Heart right ventricle (tissue), 16 donors: ENCODE data around the gene TRIM13. TPM values are rescaled to one million over a fixed set of nuclear protein-coding genes. Genes with fewer than 3 reads are reported as not detected.

Experiments used
- ATAC-seq, 8 donors: fragments of 200-7000 bp; cut with Tn5 transposase; one replicate each; pipeline ENCODE4 v1.9.1; 2020; ENCODE audit warnings: mild to moderate bottlenecking in 8 of 8, moderate library complexity in 8 of 8, moderate number of reproducible peaks in 1 of 8
- DNase-seq, 2 donors: peaks; one replicate each; pipeline ENCODE4 v3.0.0-alpha.2; 2020
- H3K27ac ChIP-seq, 10 donors: fragments of 200-600 bp; sonication (generic) in 2 of 10; one replicate each; pipeline versions ENCODE4 v1.5.0 to v1.8.0; 2020 to 2022; ENCODE audit warnings: mild to moderate bottlenecking in 3 of 10
- H3K27me3 ChIP-seq, 7 donors: fragments of 200-600 bp; one replicate each; pipeline ENCODE4 v1.8.0; 2021 to 2022; ENCODE audit warnings: mild to moderate bottlenecking in 2 of 7
- H3K36me3 ChIP-seq, 9 donors: fragments of 200-600 bp; sonication (generic) in 1 of 9; one replicate each; pipeline versions ENCODE4 v1.5.0 to v1.8.0; 2020 to 2022; ENCODE audit warnings: mild to moderate bottlenecking in 2 of 9
- H3K4me1 ChIP-seq, 9 donors: fragments of 200-600 bp; sonication (generic) in 1 of 9; one replicate each; pipeline versions ENCODE4 v1.5.0 to v1.8.0; 2020 to 2022; ENCODE audit warnings: mild to moderate bottlenecking in 4 of 9
- H3K4me3 ChIP-seq, 10 donors: fragments of 200-600 bp; sonication (generic) in 2 of 10; one replicate each; pipeline versions ENCODE4 v1.5.0 to v1.8.0; 2020 to 2022; ENCODE audit warnings: mild to moderate bottlenecking in 7 of 10, moderate library complexity in 2 of 10
- H3K9me3 ChIP-seq, 11 donors: fragments of 200-600 bp in 10 of 11; sonication (generic) in 2 of 11; one replicate each; pipeline versions ENCODE4 v1.5.0 to v1.8.0; 2013 to 2022; ENCODE audit warnings: mild to moderate bottlenecking in 2 of 11, control low read depth in 1 of 11, moderate library complexity in 1 of 11
- CTCF ChIP-seq, 9 donors: fragments of 200-600 bp; sonication (generic) in 2 of 9; IDR thresholded peaks; one replicate each; pipeline versions ENCODE4 v1.5.0 to v1.8.0; 2021 to 2022; ENCODE audit warnings: antibody characterized with exemption in 9 of 9, mild to moderate bottlenecking in 5 of 9, moderate library complexity in 1 of 9
- WGBS, 2 donors: extraction: QIAGEN DNeasy Blood & Tissue Kit; methylation state at CpG; one replicate each; pipeline ENCODE4 v1.1.7; 2013; ENCODE audit warnings: inconsistent platforms in 1 of 2; 5-methylcytosine and 5-hydroxymethylcytosine counted together
- intact Hi-C, 10 donors: fragments of 100-400 bp; cut with DNase I; formaldehyde crosslinking; loops; one replicate each; pipeline versions ENCODE4 v1.11.1 to v1.14.2; 2022
- polyA plus RNA-seq, 2 donors: library from polyadenylated mRNA; stranded (reverse); fragments of 200-250 nt; gene quantifications; one replicate each; pipeline ENCODE4 v1.2.3, GENCODE V29; 2013
- total RNA-seq, 10 donors: library from RNA; stranded (reverse); fragmentation: NEBNext Ultra II Directional in 3 of 10; extraction: Animal tissue kit (Norgen Biotek cat#: 25700) in 3 of 10; gene quantifications; one replicate each; pipeline versions ENCODE4 v1.2.1 to v1.2.4, GENCODE V29; 2021 to 2023
- donor health status: Arrhythmogenic right ventricular cardiomyopathy.
- donor health status: ischemic (EF 13 %, LVEDD 7.1; RV severe dilation, severe dysfunction).
- donor health status: healthy with polysubstance abuse.
- donor health status: DM: no; HTN: yes; CAD: no.
- donor health status: DM: no; HTN: no; CAD: no.
- donor health status: ischemic (EF 25% LVEDD 6.9; RV normal size, moderate dysfunction).
- donor health status: ischemic (EF 25% LVEDD 5.7; RV mildly dilated, moderate dysfunction).
- donor health status: healthy.
- donor health status: DM: yes; HTN: yes; CAD: no.
- donor health status: Ischemic cardiomyopathy.
- donor health status: ischemic (EF 35%, LVEDD 5.7; RV mildly dilated, moderate dysfunction).
- donor health status: nonischemic (EF 11% LVEDD 7.7; RV severe dilation, severe dysfunction).
- donor health status: DM: yes; HTN: yes; CAD: no.
- donor health status: PGD.
- donor health status: ischemic (EF 29% LVEDD 5.4; RV normal size, mild dysfunction).
- donor health status: nonischemic (EF 23%, LVEDD 6.1; RV moderate dilation, normal function).

Gene TRIM13
- total and polyA plus RNA-seq, 12 donors: 9.7 to 26.9 (median 19.1) TPM

- H3K27me3 ChIP-seq: no peaks in the 10 kb centered on the region
- WGBS, 2 donors: 83 to 87% methylated on average over 2 of the region's 2 CpGs
- TF ChIP-seq CTCF (IDR thresholded peaks at IDR 0.05): no peak
- intact Hi-C loops: no loop called here
- H3K4me1 ChIP-seq: peaks cover 0 to 6% (median 0%) of the 10 kb centered on the region in 9 donors
- no peak overlapping the region for H3K27ac ChIP-seq
- peak in 3 of 8 donors; percentile 39 to 76 (median 47) for ATAC-seq
- peaks cover 0 to 12% (median 0%) of the 10 kb centered on the region in 11 donors for H3K9me3 ChIP-seq
- no peak for DNase-seq
- no peak overlapping the region for H3K4me3 ChIP-seq
- peaks cover 0 to 7% (median 0%) of the 10 kb centered on the region in 9 donors for H3K36me3 ChIP-seq
Measured at GRCh38 chr13:49954674-49955455, 42.0 kb upstream of the TRIM13 start.

GRCh38 chr13:49956131-49956530 lies 40.7 kb upstream of the TRIM13 start:
- WGBS, 2 donors: 83 to 85% methylated on average over 3 of the region's 3 CpGs
- no peak for ATAC-seq
- no peak overlapping the region for H3K27ac ChIP-seq
- H3K9me3 ChIP-seq: peaks cover 0 to 15% (median 0%) of the 10 kb centered on the region in 11 donors
- no peaks in the 10 kb centered on the region for H3K27me3 ChIP-seq
- no peak for TF ChIP-seq CTCF (IDR thresholded peaks at IDR 0.05)
- H3K4me3 ChIP-seq: no peak overlapping the region
- H3K36me3 ChIP-seq: peaks cover 0 to 8% (median 0%) of the 10 kb centered on the region in 9 donors
- intact Hi-C loops: no loop called here
- H3K4me1 ChIP-seq: peaks cover 0 to 6% (median 0%) of the 10 kb centered on the region in 9 donors
- DNase-seq: no peak

GRCh38 chr13:49958321-49958720 lies 38.5 kb upstream of the TRIM13 start:
- ATAC-seq: no peak
- intact Hi-C loops: no loop called here
- Histone ChIP-seq H3K27me3 (no peaks in the 10 kb centered on the region), H3K4me1 (peaks cover 0 to 6% (median 0%) of the 10 kb centered on the region in 9 donors), H3K4me3 (no peak overlapping the region), H3K27ac (no peak overlapping the region), H3K36me3 (peaks cover 0 to 27% (median 0%) of the 10 kb centered on the region in 9 donors), H3K9me3 (peaks cover 0 to 34% (median 16%) of the 10 kb centered on the region in 11 donors)
- no peak for DNase-seq
- 94 to 96% methylated on average over 3 of the region's 3 CpGs for WGBS, 2 donors
- no peak for TF ChIP-seq CTCF (IDR thresholded peaks at IDR 0.05)

GRCh38 chr13:49967456-49967855 lies 29.4 kb upstream of the TRIM13 start:
- Histone ChIP-seq H3K27ac (no peak overlapping the region), H3K36me3 (peaks cover 0 to 46% (median 0%) of the 10 kb centered on the region in 9 donors), H3K4me3 (no peak overlapping the region), H3K4me1 (no peaks in the 10 kb centered on the region), H3K9me3 (peaks cover 0 to 36% (median 11%) of the 10 kb centered on the region in 11 donors), H3K27me3 (no peaks in the 10 kb centered on the region)
- ATAC-seq (no peak), DNase-seq (no peak)
- intact Hi-C loops: no loop called here
- TF ChIP-seq CTCF (IDR thresholded peaks at IDR 0.05): no peak
- WGBS, 2 donors: 98 to 100% methylated on average over 4 of the region's 4 CpGs
